H1 (cell line): ENCODE measurements around the gene ADAM12. TPM values are rescaled to one million over a fixed set of nuclear protein-coding genes. Genes with fewer than 3 reads are reported as not detected.

Experiments used
- TAF1 ChIP-seq: IDR thresholded peaks from 2 replicates; pipeline ENCODE4 v1.6.1; 2011; ENCODE audit warnings: mild to moderate bottlenecking, low read depth, low read length
- polyA plus RNA-seq, 7 experiments: library from polyadenylated mRNA; depleted of rRNA in 3 of 7; stranded (reverse) in 5 of 7; unstranded in 2 of 7; fragments of >200 nt in 5 of 7; fragments of 200-250 nt in 2 of 7; gene quantifications; 1 replicate in 5 of 7; 2 replicates in 1 of 7; 4 replicates in 1 of 7; pipeline versions ENCODE4 v1.2.1 to v1.2.3, GENCODE V29; 2011 to 2013; ENCODE audit warnings: missing spikeins in 2 of 7, mixed read lengths in 2 of 7
- total RNA-seq: library from RNA; stranded (reverse); fragmentation: NEBNext Ultra II Directional; extraction: Animal tissue kit (Norgen Biotek cat#: 25700); gene quantifications from 2 replicates; pipeline ENCODE4 v1.2.1, GENCODE V29; 2021

ADAM12 gene
- total and polyA plus RNA-seq, 2 of the 8 experiments (the other 6 are each of a cell fraction or from before 2014, with no cell fraction given): 0.07 to 0.17 TPM

GRCh38 chr10:126373147-126373546, 15.1 kb downstream of the ADAM12 start (continued):
- no peak for TF ChIP-seq TAF1
